ENCODE data around the gene CARNS1. TPM values are rescaled to one million over a fixed set of nuclear protein-coding genes. Genes with fewer than 3 reads are reported as not detected.

Gene CARNS1
- total and polyA plus RNA-seq, 9 of the 15 experiments (the other 6 are each of a cell fraction or from before 2014, with no cell fraction given), result 0.01 to 0.18 (median 0.06) TPM; not detected in 3

GRCh38 chr11:67464411-67465188, 49.1 kb downstream of the CARNS1 start (continued):
- TF ChIP-seq, protein P1, sequence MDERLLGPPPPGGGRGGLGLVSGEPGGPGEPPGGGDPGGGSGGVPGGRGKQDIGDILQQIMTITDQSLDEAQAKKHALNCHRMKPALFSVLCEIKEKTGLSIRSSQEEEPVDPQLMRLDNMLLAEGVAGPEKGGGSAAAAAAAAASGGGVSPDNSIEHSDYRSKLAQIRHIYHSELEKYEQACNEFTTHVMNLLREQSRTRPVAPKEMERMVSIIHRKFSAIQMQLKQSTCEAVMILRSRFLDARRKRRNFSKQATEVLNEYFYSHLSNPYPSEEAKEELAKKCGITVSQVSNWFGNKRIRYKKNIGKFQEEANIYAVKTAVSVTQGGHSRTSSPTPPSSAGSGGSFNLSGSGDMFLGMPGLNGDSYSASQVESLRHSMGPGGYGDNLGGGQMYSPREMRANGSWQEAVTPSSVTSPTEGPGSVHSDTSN (CRISPR knock-in tag; IDR thresholded peaks at IDR 0.05; ENCODE audit: low read depth), result no peak
- TF ChIP-seq, protein P1 (tag; conservative IDR thresholded peaks at IDR 0.05; ENCODE audit: low read depth), result no peak
- TF ChIP-seq MEF2A (IDR thresholded peaks at IDR 0.05; ENCODE audit: control insufficient read depth, low read depth, low read length) (no peak), CREB3L1 (IDR thresholded peaks at IDR 0.05; ENCODE audit: borderline replicate concordance, low read depth) (0 out of 2 replicates have a peak, but pooled peaks have one; percentile 32), MEIS2 (IDR thresholded peaks at IDR 0.05; ENCODE audit: partially characterized antibody) (no peak), ELF1 (tag; IDR thresholded peaks at IDR 0.05) (peak; percentile 67), PHF20 (IDR thresholded peaks at IDR 0.05; ENCODE audit: partially characterized antibody) (peak; percentile 31), NR2C2 (CRISPR knock-in tag; IDR thresholded peaks at IDR 0.05) (no peak), NR2C2 (tag; IDR thresholded peaks at IDR 0.05) (peak; percentile 90), ZNF232 (CRISPR knock-in tag; IDR thresholded peaks at IDR 0.05) (no peak), CBFA2T3 (IDR thresholded peaks at IDR 0.05) (no peak), ZNF133 (CRISPR knock-in tag; IDR thresholded peaks at IDR 0.05) (no peak), STAT5B (CRISPR knock-in tag; IDR thresholded peaks at IDR 0.05) (no peak), ZNF766 (CRISPR knock-in tag; conservative IDR thresholded peaks at IDR 0.05) (0 out of 2 replicates have a peak, but pooled peaks have one; percentile 56), ARID3B (CRISPR knock-in tag; IDR thresholded peaks at IDR 0.05; ENCODE audit: borderline replicate concordance) (no peak), ZNF584 (CRISPR knock-in tag; IDR thresholded peaks at IDR 0.05; ENCODE audit: low read depth) (0 out of 2 replicates have a peak, but pooled peaks have one; percentile 25), MTA1 (IDR thresholded peaks at IDR 0.05; ENCODE audit: borderline replicate concordance) (no peak), PML (IDR thresholded peaks at IDR 0.05; ENCODE audit: low read length) (no peak)
- TF ChIP-seq, protein P2, sequence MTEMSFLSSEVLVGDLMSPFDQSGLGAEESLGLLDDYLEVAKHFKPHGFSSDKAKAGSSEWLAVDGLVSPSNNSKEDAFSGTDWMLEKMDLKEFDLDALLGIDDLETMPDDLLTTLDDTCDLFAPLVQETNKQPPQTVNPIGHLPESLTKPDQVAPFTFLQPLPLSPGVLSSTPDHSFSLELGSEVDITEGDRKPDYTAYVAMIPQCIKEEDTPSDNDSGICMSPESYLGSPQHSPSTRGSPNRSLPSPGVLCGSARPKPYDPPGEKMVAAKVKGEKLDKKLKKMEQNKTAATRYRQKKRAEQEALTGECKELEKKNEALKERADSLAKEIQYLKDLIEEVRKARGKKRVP (CRISPR knock-in tag; IDR thresholded peaks at IDR 0.05), result no peak
- TF ChIP-seq, protein P3, sequence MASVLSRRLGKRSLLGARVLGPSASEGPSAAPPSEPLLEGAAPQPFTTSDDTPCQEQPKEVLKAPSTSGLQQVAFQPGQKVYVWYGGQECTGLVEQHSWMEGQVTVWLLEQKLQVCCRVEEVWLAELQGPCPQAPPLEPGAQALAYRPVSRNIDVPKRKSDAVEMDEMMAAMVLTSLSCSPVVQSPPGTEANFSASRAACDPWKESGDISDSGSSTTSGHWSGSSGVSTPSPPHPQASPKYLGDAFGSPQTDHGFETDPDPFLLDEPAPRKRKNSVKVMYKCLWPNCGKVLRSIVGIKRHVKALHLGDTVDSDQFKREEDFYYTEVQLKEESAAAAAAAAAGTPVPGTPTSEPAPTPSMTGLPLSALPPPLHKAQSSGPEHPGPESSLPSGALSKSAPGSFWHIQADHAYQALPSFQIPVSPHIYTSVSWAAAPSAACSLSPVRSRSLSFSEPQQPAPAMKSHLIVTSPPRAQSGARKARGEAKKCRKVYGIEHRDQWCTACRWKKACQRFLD (CRISPR knock-in tag; IDR thresholded peaks at IDR 0.05), result peak; percentile 68

All from K562 (cell line).